CD4-positive, CD25-positive, alpha-beta regulatory T cell (primary cell): ENCODE results near the gene MANF. TPM values are rescaled to one million over a fixed set of nuclear protein-coding genes. Genes with fewer than 3 reads are reported as not detected.
A peak's percentile ranks its signal among the peaks of the same experiment; 100 is the strongest.
"Not testable (repeated sequence)": the region's sequence is repeated elsewhere in the genome, so short reads cannot be mapped to it uniquely, and the experiment has no call there.

Experiments used
- ATAC-seq, 2 donors: fragments of 150-1000 bp; cut with Tn5 transposase; one replicate each; pipeline ENCODE4 v1.10.0; 2021; ENCODE audit warnings: low read depth in 2 of 2, moderate number of reproducible peaks in 2 of 2, moderate library complexity in 1 of 2
- DNase-seq, 3 donors: peaks; one replicate each; pipeline versions ENCODE4 v3.0.0 to v3.0.0-alpha.2; 2012 to 2022; ENCODE audit warnings: mixed read lengths in 1 of 3
- H3K27ac ChIP-seq: one replicate; pipeline ENCODE4 v1.7.0; 2013; ENCODE audit warnings: mild to moderate bottlenecking, low read length; ENCODE audit not compliant: insufficient read depth, poor library complexity, severe bottlenecking
- H3K27me3 ChIP-seq: one replicate; pipeline ENCODE4 v1.7.0; 2013; ENCODE audit warnings: low read length; ENCODE audit not compliant: control insufficient read depth, insufficient read depth
- H3K36me3 ChIP-seq: one replicate; pipeline ENCODE4 v1.7.0; 2013; ENCODE audit warnings: mild to moderate bottlenecking, low read length, moderate library complexity; ENCODE audit not compliant: control insufficient read depth, insufficient read depth
- H3K4me1 ChIP-seq: 2 replicates; pipeline ENCODE4 v1.7.0; 2013; ENCODE audit warnings: mild to moderate bottlenecking, low read length; ENCODE audit not compliant: insufficient read depth, control insufficient read depth, poor library complexity, severe bottlenecking
- H3K4me3 ChIP-seq: one replicate; pipeline ENCODE4 v1.7.0; 2013; ENCODE audit warnings: low read depth, mild to moderate bottlenecking, low read length, moderate library complexity
- H3K9me3 ChIP-seq, 2 experiments: 1 replicate in 1 of 2; 2 replicates in 1 of 2; pipeline ENCODE4 v1.7.0; 2013; ENCODE audit warnings: low read length in 2 of 2, mild to moderate bottlenecking in 1 of 2, moderate library complexity in 1 of 2; ENCODE audit not compliant: control insufficient read depth in 2 of 2
- H3K27ac Mint-ChIP-seq, 3 donors: one replicate each; pipeline ENCODE4 v1.8.0; 2020 to 2022; ENCODE audit warnings: mild to moderate bottlenecking in 3 of 3, mixed read lengths in 3 of 3, moderate library complexity in 2 of 3
- H3K27me3 Mint-ChIP-seq: one replicate; pipeline ENCODE4 v1.8.0; 2022; ENCODE audit warnings: mild to moderate bottlenecking, mixed read lengths
- H3K36me3 Mint-ChIP-seq: one replicate; pipeline ENCODE4 v1.8.0; 2020; ENCODE audit warnings: mixed read lengths
- H3K4me1 Mint-ChIP-seq, 4 donors: one replicate each; pipeline ENCODE4 v1.8.0; 2020 to 2022; ENCODE audit warnings: mixed read lengths in 4 of 4, mild to moderate bottlenecking in 1 of 4
- H3K4me3 Mint-ChIP-seq, 4 donors: one replicate each; pipeline ENCODE4 v1.8.0; 2020 to 2022; ENCODE audit warnings: mild to moderate bottlenecking in 4 of 4, mixed read lengths in 4 of 4, moderate library complexity in 3 of 4
- H3K9me3 Mint-ChIP-seq, 7 donors: one replicate each; pipeline ENCODE4 v1.8.0; 2020 to 2022; ENCODE audit warnings: mixed read lengths in 7 of 7, mild to moderate bottlenecking in 3 of 7, moderate library complexity in 2 of 7
- polyA plus RNA-seq, 4 donors: library from polyadenylated mRNA; unstranded; fragments of 300-500 nt; fragmentation: Illumina TruSeq; gene quantifications; one replicate each; pipeline ENCODE4 v1.2.3, GENCODE V29; 2021
- total RNA-seq: library from RNA; stranded (reverse); gene quantifications from one replicate; pipeline ENCODE4 v1.2.3, GENCODE V29; 2022

MANF gene
- total and polyA plus RNA-seq, 5 donors from 2014 or later: 33.9 to 55.4 (median 43.5) TPM

DNA sequence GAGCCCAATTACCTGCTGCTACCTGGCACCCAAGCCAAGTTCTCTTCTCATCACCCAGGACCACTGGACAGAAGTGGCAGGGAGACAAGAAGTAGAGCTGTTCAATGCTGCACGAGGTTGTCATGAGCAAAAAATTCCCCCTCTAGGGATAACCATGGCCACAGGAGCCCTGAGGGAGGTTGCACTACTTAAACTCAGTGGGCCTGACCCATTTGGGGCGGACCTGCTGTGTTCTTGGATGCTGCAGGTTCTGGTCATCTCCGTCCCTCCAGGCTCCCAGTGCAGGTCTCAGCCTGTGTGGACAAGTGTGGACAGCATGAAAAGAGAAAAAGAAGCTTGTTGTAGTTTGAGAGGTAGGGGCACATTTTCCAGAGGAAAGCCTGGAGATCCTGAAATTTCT is 26.1 kb upstream of the MANF start:
- H3K36me3 ChIP-seq: no peaks in the 10 kb centered on the region
- Mint-ChIP-seq H3K36me3 (no peaks in the 10 kb centered on the region), H3K27ac (no peak overlapping the region), H3K4me1 (no peaks in the 10 kb centered on the region), H3K27me3 (peaks cover 5% of the 10 kb centered on the region), H3K9me3 (peaks cover 0 to 3% (median 0%) of the 10 kb centered on the region in 7 donors), H3K4me3 (no peak overlapping the region)
- H3K4me3 ChIP-seq: no peak overlapping the region
- ATAC-seq (no peak), DNase-seq (no peak)
- H3K4me1 ChIP-seq: no peaks in the 10 kb centered on the region
- no peak overlapping the region for H3K27ac ChIP-seq
- H3K9me3 ChIP-seq: no peaks in the 10 kb centered on the region
- H3K27me3 ChIP-seq: no peaks in the 10 kb centered on the region

GRCh38 chr3:51360806-51361205 is 24.3 kb upstream of the MANF start:
- Mint-ChIP-seq H3K27me3 (peaks cover 7% of the 10 kb centered on the region), H3K27ac (no peak overlapping the region), H3K4me1 (no peaks in the 10 kb centered on the region), H3K4me3 (no peak overlapping the region), H3K9me3 (peaks cover 0 to 3% (median 0%) of the 10 kb centered on the region in 7 donors), H3K36me3 (no peaks in the 10 kb centered on the region)
- ATAC-seq (no peak), DNase-seq (no peak)
- Histone ChIP-seq H3K27me3 (no peaks in the 10 kb centered on the region), H3K27ac (no peak overlapping the region), H3K4me3 (no peak overlapping the region), H3K9me3 (no peaks in the 10 kb centered on the region), H3K4me1 (no peaks in the 10 kb centered on the region), H3K36me3 (no peaks in the 10 kb centered on the region)

DNA sequence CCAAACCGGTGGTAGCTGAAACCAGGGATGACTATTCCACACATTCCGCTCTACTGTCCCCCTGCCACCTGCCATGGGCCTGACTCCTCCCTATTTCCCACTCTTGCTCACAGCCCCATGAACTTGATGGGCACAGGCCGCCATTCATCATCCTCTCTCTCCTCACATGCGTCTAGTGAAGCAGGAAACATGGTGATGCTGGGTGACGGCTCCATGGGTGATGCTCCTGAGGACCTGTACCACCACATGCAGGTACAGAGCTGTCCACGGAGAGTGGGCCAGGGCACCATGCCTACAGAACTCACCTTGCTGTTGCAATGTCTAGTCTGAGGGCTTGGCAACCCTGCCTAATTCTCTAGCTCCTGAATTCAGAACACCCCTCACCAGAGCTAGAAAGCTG is 23.3 kb upstream of the MANF start:
- Mint-ChIP-seq H3K36me3 (no peaks in the 10 kb centered on the region), H3K27ac (no peak overlapping the region), H3K4me3 (no peak overlapping the region), H3K9me3 (peaks cover 0 to 4% (median 0%) of the 10 kb centered on the region in 7 donors), H3K27me3 (peaks cover 9% of the 10 kb centered on the region), H3K4me1 (no peaks in the 10 kb centered on the region)
- DNase-seq (no peak), ATAC-seq (no peak)
- H3K27me3 ChIP-seq: no peaks in the 10 kb centered on the region
- no peaks in the 10 kb centered on the region for H3K36me3 ChIP-seq
- no peak overlapping the region for H3K27ac ChIP-seq
- H3K4me1 ChIP-seq: no peaks in the 10 kb centered on the region
- no peak overlapping the region for H3K4me3 ChIP-seq
- no peaks in the 10 kb centered on the region for H3K9me3 ChIP-seq

DNA sequence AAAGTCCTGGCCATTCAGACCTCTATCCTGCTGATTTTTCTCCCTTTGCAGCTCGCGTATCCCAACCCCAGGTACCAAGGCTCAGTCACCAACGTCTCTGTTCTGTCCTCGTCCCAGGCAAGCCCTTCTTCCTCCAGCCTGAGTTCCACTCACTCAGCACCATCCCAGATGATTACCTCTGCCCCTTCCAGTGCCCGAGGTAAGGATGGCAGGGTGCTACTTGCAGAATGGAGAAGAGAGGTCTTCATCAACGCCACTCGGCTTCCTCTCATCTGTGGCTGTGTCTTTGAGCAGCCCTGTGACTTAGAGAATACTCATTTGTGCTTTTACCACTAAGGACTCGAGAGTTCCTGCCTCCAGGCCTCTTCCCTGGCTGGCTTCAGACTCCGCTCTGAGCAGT is 22.6 kb upstream of the MANF start:
- no peaks in the 10 kb centered on the region for H3K4me1 Mint-ChIP-seq
- H3K36me3 Mint-ChIP-seq: no peaks in the 10 kb centered on the region
- no peaks in the 10 kb centered on the region for H3K4me1 ChIP-seq
- no peak overlapping the region for H3K4me3 ChIP-seq
- H3K27ac ChIP-seq: no peak overlapping the region
- ATAC-seq (no peak), DNase-seq (no peak)
- H3K4me3 Mint-ChIP-seq: no peak overlapping the region
- no peaks in the 10 kb centered on the region for H3K9me3 ChIP-seq
- peaks cover 9% of the 10 kb centered on the region for H3K27me3 Mint-ChIP-seq
- H3K27me3 ChIP-seq: no peaks in the 10 kb centered on the region
- peaks cover 0 to 4% (median 0%) of the 10 kb centered on the region in 7 donors for H3K9me3 Mint-ChIP-seq
- H3K27ac Mint-ChIP-seq: no peak overlapping the region
- H3K36me3 ChIP-seq: no peaks in the 10 kb centered on the region

GRCh38 chr3:51368276-51368675 is 16.8 kb upstream of the MANF start:
- not testable (repeated sequence) for H3K4me3 Mint-ChIP-seq, H3K4me3 ChIP-seq, H3K9me3 Mint-ChIP-seq, H3K27ac ChIP-seq, H3K4me1 Mint-ChIP-seq, H3K9me3 ChIP-seq, ATAC-seq, H3K4me1 ChIP-seq, H3K27ac Mint-ChIP-seq, H3K27me3 Mint-ChIP-seq, DNase-seq, H3K27me3 ChIP-seq, H3K36me3 ChIP-seq, H3K36me3 Mint-ChIP-seq

DNA sequence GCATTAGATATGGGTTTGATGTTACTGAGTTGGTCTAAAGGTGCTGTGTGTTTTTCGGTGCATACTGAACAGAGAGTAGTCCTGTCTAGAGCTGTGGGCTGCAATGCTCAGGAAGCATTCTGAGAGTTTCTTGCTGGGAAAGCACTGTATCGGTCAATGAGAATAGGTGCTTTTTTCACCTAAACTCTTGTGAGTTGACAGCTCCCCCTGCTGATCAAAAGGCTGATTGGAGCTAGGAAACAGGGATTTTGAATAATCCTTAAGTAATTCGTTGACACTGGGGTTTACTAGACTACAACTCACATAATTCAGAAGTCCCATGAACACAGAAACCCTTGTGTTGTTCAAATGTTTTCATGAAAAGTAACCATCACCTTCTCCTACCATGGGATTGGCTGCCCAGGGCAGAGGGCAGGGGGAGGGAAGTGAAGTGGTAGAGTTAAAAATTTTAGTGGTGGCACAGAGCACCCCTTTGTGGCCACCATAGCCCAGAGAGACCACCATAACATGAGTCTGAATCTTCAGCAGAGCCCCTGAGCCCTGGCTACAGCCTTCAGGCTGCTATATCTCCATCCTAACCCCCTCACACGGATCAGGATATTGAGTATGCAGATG is 13.0 kb upstream of the MANF start:
- H3K27ac ChIP-seq: no peak overlapping the region
- no peaks in the 10 kb centered on the region for H3K9me3 ChIP-seq
- Mint-ChIP-seq H3K27me3 (no peaks in the 10 kb centered on the region), H3K4me3 (peak overlapping the region in 1 of 4 donors; percentile 7), H3K36me3 (no peaks in the 10 kb centered on the region), H3K27ac (no peak overlapping the region), H3K4me1 (peaks cover 0 to 2% (median 0%) of the 10 kb centered on the region in 4 donors), H3K9me3 (peaks cover 0 to 1% (median 0%) of the 10 kb centered on the region in 7 donors)
- no peaks in the 10 kb centered on the region for H3K4me1 ChIP-seq
- DNase-seq (peak; percentile 29 to 76 (median 48)), ATAC-seq (no peak)
- no peaks in the 10 kb centered on the region for H3K36me3 ChIP-seq
- no peak overlapping the region for H3K4me3 ChIP-seq
- no peaks in the 10 kb centered on the region for H3K27me3 ChIP-seq

GRCh38 chr3:51373658-51374421 is 11.3 kb upstream of the MANF start:
- Mint-ChIP-seq H3K4me3 (peak overlapping the region in 1 of 4 donors; percentile 56), H3K27ac (no peak overlapping the region), H3K27me3 (no peaks in the 10 kb centered on the region), H3K9me3 (no peaks in the 10 kb centered on the region), H3K36me3 (no peaks in the 10 kb centered on the region), H3K4me1 (peaks cover 0 to 2% (median 0%) of the 10 kb centered on the region in 4 donors)
- ATAC-seq: no peak
- H3K4me3 ChIP-seq: no peak overlapping the region
- H3K27me3 ChIP-seq: no peaks in the 10 kb centered on the region
- no peaks in the 10 kb centered on the region for H3K36me3 ChIP-seq
- no peak overlapping the region for H3K27ac ChIP-seq
- H3K9me3 ChIP-seq: no peaks in the 10 kb centered on the region
- H3K4me1 ChIP-seq: no peaks in the 10 kb centered on the region
- DNase-seq: no peak

GRCh38 chr3:51374456-51374855 is 10.6 kb upstream of the MANF start:
- no peaks in the 10 kb centered on the region for H3K4me1 ChIP-seq
- H3K4me3 ChIP-seq: no peak overlapping the region
- peaks cover 0 to 9% (median 0%) of the 10 kb centered on the region in 4 donors for H3K4me1 Mint-ChIP-seq
- no peak overlapping the region for H3K27ac ChIP-seq
- no peaks in the 10 kb centered on the region for H3K36me3 Mint-ChIP-seq
- H3K27me3 Mint-ChIP-seq: no peaks in the 10 kb centered on the region
- no peak overlapping the region for H3K4me3 Mint-ChIP-seq
- H3K36me3 ChIP-seq: no peaks in the 10 kb centered on the region
- H3K27ac Mint-ChIP-seq: no peak overlapping the region
- DNase-seq (no peak), ATAC-seq (no peak)
- H3K27me3 ChIP-seq: no peaks in the 10 kb centered on the region
- H3K9me3 ChIP-seq: no peaks in the 10 kb centered on the region
- H3K9me3 Mint-ChIP-seq: no peaks in the 10 kb centered on the region
